GM21367 (cell line): ENCODE results near the gene HEPHL1.

Experiments used
- ATAC-seq: cut with Tn5 transposase; IDR thresholded peaks from one replicate; pipeline ENCODE4 v1.9.1; 2021; ENCODE audit not compliant: unreplicated experiment

The HEPHL1 gene

GRCh38 chr11:94017446-94017845 is 3.7 kb upstream of the HEPHL1 start:
- no peak for ATAC-seq

- no peak for ATAC-seq
Measured at GRCh38 chr11:94018721-94019120, 2.4 kb upstream of the HEPHL1 start.

GRCh38 chr11:94023856-94024255 is 2.7 kb downstream of the HEPHL1 start:
- no peak for ATAC-seq

- ATAC-seq: no peak
Measured at GRCh38 chr11:94024547-94024946, 3.4 kb downstream of the HEPHL1 start.

GRCh38 chr11:94025690-94026394 is 4.7 kb downstream of the HEPHL1 start:
- no peak for ATAC-seq

- ATAC-seq: no peak
Measured at GRCh38 chr11:94027210-94027609, 6.1 kb downstream of the HEPHL1 start.

- ATAC-seq: no peak
Measured at GRCh38 chr11:94028436-94028835, 7.3 kb downstream of the HEPHL1 start.

GRCh38 chr11:94030059-94030458 is 8.9 kb downstream of the HEPHL1 start:
- no peak for ATAC-seq

GRCh38 chr11:94031625-94032024 is 10.5 kb downstream of the HEPHL1 start:
- no peak for ATAC-seq

GRCh38 chr11:94032066-94032465 is 10.9 kb downstream of the HEPHL1 start:
- no peak for ATAC-seq

- no peak for ATAC-seq
Measured at GRCh38 chr11:94032725-94033124, 11.6 kb downstream of the HEPHL1 start.

GRCh38 chr11:94034207-94034606 is 13.1 kb downstream of the HEPHL1 start:
- no peak for ATAC-seq

- no peak for ATAC-seq
Measured at GRCh38 chr11:94036096-94036495, 14.9 kb downstream of the HEPHL1 start.

GRCh38 chr11:94043241-94043640 is 22.1 kb downstream of the HEPHL1 start:
- no peak for ATAC-seq

GRCh38 chr11:94046796-94047195 is 25.6 kb downstream of the HEPHL1 start:
- ATAC-seq: no peak

GRCh38 chr11:94048032-94048709 is 27.0 kb downstream of the HEPHL1 start:
- no peak for ATAC-seq

GRCh38 chr11:94049351-94049750 is 28.2 kb downstream of the HEPHL1 start:
- no peak for ATAC-seq

- no peak for ATAC-seq
Measured at GRCh38 chr11:94058630-94059029, 37.5 kb downstream of the HEPHL1 start.

GRCh38 chr11:94059065-94059464 is 37.9 kb downstream of the HEPHL1 start:
- no peak for ATAC-seq

- no peak for ATAC-seq
Measured at GRCh38 chr11:94060401-94060800, 39.2 kb downstream of the HEPHL1 start.

- no peak for ATAC-seq
Measured at GRCh38 chr11:94062360-94062759, 41.2 kb downstream of the HEPHL1 start.

- no peak for ATAC-seq
Measured at GRCh38 chr11:94066901-94067429, 45.8 kb downstream of the HEPHL1 start.
